Stimulated activated CD8-positive, alpha-beta memory T cell treated with anti-CD3 and anti-CD28 coated beads, Interleukin-4, amount 100 ng/mL, for 48 hours (primary cell): ENCODE results near the gene MMP28.

Experiments
- DNase-seq: peaks from one replicate; pipeline ENCODE4 v3.0.0-alpha.2; 2020

MMP28 gene

GRCh38 chr17:35740997-35741931, 54.2 kb downstream of the MMP28 start:
- DNase-seq, result peak; percentile 45

GRCh38 chr17:35740216-35740615, 55.2 kb downstream of the MMP28 start:
- DNase-seq, result no peak

DNA sequence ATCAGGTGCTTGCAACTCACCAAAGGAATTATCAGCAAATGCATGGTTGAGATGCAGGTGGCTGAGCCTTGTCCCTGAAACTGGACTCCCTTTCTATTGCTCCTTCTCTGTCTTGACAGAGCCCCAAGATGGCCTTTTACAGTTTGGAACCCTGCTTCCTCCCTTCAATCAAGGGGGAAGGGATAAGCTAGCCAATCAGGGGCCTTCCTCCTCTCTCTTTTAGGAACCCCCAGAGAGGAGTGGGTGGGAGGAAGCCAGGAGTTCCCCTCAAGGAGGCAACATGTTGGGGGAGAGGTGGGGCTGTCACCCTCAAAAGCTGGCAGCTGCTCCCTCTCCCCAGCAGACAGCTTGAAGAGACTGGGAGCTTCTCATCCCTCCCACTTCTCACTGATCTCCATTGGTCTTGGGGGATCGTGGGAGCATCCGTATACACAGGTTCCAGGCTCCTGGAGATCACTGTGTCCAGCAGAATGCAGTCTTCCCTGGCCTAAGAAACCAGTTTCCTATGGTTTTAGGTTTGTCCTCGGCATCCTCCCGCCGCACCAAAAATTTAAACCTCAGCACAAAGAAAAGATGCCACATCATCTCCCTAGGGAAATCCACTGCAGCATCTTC, 56.8 kb downstream of the MMP28 start:
- peak; percentile 14 for DNase-seq

DNA sequence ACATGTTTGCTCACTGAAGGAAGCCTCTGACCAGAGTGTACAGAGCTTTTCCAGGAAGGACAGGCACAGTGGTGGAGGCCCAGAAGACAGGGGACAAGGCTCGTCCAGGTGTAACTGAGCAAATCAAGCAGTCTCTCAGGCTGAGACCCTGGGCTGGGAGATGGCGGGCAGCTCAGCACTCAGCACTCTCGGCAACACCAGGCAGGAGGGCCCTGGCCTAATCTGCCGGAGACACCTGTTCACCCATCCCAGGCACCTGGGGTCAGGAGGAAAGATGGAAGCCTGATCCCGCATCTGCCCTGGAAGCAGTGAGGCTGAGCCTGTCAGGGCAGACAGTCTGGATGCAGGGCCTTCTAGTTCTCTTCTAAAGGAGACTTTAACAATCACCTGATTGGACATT, 59.2 kb downstream of the MMP28 start:
- DNase-seq, result no peak

DNA sequence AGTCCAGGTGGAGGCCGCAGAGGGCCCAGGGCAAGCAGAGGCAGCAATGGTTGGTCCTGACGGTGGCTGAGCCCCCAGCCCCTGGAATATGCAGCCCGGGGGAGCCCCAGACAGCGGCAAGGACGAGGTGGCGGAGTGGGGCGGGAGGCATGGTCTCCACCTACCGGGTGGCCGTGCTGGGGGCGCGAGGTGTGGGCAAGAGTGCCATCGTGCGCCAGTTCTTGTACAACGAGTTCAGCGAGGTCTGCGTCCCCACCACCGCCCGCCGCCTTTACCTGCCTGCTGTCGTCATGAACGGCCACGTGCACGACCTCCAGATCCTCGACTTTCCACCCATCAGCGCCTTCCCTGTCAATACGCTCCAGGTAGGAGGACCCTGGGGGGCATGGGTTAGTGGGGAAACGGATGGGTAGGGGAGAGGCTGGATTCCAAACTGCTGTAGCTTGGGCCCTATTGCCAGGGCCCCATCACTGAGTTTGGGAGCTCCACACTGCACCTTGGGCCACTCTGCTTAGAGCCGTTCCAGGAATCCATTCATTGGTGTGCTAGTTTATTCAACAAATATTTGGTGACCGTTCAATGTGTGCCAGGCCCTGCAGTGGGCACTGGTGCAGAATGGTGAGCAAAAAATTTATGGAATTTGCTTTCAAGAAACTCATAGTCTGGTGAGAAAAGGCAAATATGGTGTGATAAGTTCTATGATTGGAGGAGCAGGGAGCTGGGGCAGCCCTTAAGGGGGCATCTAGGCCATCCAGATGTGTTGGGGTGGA, 60.2 kb downstream of the MMP28 start:
- DNase-seq, result no peak

DNA sequence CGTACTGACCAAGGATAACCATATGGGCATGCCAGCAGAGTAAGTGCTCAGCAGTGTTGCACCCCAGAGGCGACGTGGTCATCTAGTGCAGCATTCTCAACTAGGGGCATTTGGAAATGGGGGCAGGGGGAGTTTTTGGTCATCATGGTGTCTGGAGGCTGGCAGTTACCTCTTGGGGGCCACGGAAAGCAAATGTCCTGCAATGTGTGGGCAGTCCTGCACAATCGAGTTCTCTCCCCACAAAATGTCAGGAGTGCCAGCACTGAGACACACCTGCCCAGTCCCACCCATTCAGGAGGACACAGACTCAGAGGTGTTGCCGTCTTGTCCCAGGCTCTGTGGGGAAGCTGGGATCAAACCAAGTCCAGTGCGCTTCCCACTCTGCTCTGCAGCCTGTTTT, 61.0 kb downstream of the MMP28 start:
- no peak for DNase-seq

DNA sequence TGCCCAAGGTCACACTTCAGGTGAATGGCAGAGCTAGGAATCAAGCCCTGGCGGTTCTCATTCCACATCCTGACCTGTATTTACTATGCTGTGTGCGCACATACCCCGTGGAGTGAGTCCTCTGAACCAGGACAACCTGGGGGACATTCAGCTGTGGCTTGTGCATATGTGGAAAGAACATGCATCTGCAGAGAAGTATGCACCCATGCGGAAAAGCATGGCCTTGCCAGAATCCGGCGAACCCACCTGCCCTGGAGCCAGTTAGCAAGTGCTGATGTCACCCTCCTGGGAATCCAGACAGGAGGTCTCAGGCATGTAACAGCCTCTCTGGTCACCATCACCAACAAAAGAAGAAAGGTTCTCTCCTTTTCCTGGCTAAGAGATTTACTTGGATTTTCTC, 62.1 kb downstream of the MMP28 start:
- DNase-seq, result no peak

GRCh38 chr17:35732806-35733136, 62.7 kb downstream of the MMP28 start:
- DNase-seq, result no peak

GRCh38 chr17:35731917-35732805, 63.3 kb downstream of the MMP28 start:
- DNase-seq, result no peak

GRCh38 chr17:35731239-35731916, 64.1 kb downstream of the MMP28 start, which contains the start of gene RASL10B:
Gene RASL10B (plus strand): TSS chr17:35731639. CDS start chr17:35735185, 3,546 bp downstream.
- DNase-seq, result peak; percentile 70

- no peak for DNase-seq
These were observed 64.9 kb downstream of the MMP28 start for GRCh38 chr17:35730400-35731005.

- DNase-seq, result no peak
These were observed 66.0 kb downstream of the MMP28 start for GRCh38 chr17:35729405-35729833.

DNA sequence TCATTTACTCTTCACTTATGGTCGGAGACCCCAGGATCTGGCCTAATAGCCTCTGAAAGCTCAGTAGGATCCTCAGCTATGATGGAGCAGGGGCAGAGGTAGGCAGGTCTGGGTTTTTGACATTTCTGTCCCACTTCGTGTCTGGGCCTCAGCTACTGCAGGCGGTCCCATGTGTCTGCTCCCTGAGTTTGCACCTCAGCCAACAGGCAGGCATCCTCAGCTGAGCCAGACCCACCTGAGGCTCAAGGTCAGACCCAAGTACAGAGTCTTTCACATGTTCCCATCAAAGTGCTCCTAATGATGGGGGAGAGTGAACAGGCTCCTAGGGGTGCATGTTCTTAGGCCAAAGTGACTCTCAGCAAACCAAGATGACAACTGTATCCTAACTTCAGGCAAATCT, 66.9 kb downstream of the MMP28 start:
- no peak for DNase-seq

DNA sequence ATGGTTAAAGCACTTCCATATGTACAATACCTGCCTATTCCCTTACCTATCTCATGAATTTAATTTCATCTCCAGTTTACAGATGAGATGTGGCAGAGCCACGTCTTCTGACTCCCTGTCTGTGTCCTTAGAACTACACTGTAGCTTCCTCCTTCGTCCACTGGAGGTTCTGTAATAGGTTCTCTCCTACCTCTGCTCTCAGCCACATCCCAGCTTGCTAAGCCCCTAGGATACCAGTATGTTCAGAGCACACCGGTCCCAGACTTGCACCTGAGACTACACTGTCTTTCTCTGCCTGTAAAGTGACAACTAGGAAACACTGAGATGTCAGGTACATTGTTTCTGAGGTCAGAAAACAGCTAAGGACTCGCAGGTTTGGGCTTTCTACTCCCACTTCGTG, 67.8 kb downstream of the MMP28 start:
- no peak for DNase-seq

DNA sequence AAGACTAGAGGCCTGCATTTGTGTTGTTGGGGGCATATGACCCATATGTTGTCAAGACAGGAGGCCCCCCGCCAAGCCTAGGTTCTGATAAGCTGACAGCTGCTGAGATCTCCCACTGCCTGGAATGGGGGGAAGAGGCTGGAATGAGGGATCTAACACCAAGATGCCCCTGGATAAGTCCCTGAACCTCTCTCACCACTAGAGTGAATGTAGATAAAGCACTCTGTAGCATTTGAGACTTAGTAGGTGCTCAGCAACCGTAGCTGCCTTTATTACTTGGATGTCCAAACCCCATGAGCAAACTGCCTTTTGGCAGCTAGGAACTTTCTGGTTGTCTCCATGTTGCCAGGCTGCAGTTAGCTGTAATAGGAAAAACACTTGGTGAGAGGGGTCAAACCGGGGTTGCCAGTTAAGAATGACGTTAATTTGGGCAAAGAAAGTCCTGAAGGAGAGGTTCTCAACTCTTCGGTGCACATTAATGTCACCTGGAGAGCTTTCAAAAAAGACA, 68.4 kb downstream of the MMP28 start:
- no peak for DNase-seq

DNA sequence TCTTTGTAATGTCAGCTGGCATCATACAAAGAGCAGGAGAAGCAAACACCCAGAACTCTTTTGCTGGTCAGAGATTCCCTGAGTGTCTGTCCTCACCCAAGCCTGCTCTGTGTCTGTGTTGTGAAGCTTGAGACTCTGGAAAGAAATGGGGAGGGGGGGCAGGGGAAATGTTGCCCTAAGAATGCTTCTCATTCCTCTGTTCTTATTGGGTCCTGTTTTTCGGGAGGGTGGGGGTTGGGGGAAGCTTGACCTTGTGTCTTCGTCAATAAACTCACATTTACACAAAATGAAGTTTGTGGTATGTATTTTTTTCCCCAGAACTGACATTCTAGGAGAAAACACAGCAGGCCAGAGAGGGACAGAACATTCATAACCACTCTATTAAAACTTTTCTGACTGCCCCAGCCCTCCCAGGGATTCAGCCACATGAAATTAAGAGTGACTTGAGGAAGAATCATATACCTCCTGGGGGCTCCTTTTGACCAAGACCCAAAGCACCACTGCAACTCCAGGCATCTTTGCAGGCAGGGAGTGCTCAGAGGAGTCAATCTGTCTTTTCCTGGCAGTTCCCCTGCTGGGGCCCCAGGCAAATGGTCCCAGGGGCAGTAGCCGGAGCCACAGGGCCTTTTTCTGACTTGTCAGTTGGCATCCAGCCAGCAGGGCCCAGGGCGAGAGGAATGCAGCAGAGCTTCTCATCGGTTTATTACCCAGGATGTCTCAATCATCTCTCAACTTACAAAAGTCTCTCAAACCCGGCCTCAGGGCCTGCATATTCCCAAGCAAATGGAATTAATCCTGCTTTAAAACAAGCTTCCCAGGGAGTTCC, 69.1 kb downstream of the MMP28 start:
- no peak for DNase-seq

DNA sequence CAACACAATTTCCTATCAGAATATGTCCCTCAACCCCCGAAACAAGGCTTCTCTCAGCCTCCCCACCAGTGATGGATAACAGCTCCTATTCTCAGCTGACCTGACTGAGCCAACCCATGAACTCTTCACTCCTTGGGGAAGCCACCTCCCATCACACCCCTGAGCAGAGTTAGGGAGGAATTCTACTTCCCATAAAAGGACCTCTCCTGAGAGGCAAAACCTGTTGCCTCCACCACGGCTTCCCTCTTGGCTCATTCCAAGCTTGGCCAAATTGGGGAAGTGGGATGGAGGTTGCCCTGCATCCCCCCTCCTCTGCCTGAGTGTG, 69.7 kb downstream of the MMP28 start:
- DNase-seq, result no peak

DNA sequence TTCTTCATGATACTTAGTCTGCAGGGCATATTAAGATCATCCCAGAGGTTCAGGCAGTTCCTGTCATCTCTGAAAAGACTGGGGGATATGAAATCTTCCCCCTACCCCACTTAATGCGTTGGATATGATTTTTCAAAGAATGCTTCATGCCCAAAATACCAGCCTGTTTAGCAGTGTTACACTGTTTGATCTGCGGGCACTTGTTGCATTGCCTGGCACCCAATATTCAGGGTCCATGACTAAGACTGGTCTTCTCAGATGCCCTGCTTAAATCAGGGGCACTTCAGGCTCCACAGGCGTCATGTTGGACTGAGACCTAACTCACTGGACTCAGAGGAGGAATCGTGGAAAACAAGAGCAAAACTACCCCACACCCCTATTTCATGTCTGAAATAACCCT, 70.4 kb downstream of the MMP28 start:
- DNase-seq, result no peak

DNA sequence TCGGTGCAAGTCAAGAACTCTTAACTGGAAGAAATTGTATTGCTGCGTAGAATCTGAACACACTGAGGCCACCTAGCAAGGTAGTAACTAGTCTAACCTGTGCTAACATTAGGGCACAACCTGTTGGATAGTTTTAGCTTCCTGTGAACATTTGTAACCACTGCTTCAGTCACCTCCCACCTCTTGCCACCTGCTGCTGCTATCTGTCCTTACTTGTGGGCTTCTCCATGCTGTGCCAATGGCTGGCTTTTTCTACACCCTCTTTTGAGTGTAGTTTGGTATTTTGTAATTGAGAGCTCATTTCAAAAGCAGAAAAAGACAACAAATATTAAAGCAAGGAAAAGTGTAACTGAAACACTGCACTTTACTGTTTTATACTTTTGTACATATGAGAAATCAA, 71.7 kb downstream of the MMP28 start:
- no peak for DNase-seq

DNA sequence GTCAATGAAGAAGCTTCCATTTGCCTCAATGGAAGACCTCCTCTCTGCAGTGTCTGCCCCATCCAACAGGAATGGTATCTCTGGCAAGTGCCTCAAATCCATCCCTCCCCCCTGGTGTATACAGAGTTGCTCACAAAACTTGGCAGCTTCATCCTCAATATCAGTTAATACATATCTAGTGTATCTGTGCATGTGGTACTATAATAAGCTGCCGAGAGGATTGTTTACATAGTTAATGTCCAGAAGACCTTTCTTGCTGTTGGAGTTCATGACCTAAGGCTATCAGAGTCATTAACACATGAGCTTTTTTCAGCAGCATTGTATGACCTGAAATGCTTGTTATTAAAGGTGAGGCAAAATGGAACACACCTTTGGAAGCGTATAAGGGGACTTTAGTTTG, 78.0 kb downstream of the MMP28 start:
- DNase-seq, result no peak
